ENCODE results near the gene LSAMP.

- no peak for TF ChIP-seq CTCF (IDR thresholded peaks at IDR 0.05; ENCODE audit: insufficient read depth, low read length, poor library complexity, severe bottlenecking)
- TF ChIP-seq EZH2phosphoT487 (conservative IDR thresholded peaks at IDR 0.05; ENCODE audit: low read length), result no peak
These were observed 147.1 kb downstream of the LSAMP start for GRCh38 chr3:116298151-116298550.
